Suppressor macrophage (primary cell): ENCODE measurements around the gene ABAT.

Experiments used
- DNase-seq, 4 experiments: peaks; one replicate each; pipeline ENCODE4 v3.0.0-alpha.2; 2020 to 2022

Gene ABAT

DNA sequence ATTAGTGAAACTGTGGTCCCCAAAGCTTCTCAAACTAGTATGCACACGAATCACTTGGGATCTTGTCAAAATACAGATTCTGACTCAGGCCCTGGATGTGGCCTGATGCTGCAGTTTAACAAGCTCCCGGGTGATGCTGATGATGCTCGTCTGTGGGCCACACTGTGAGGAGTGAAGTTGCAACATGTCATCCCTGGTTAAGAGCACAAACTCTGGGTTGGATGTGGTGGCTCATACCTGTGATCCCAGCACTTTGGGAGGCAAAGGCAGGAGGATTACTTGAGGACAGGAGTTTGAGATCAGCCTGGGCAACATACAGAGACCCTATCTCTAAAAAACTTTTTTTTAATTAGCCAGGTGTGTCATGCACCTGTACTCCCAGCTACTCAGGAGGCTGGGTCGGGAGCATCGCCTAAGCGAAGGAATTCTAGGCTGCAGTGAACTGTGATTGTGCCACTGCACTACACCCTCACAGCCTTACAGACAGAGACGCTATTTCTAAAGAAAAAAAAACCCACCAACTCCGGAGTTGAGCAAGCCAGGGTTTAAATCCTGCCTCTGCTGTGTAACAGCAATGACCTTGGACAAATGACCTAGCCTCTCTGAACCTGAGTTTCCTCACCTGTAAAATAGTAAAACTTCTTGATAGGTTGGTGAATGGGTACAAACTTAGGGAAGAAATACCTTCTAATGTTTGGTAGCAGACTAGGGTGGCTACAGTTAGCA lies 24.4 kb upstream of the ABAT start:
- DNase-seq: no peak

GRCh38 chr16:8651958-8652357 lies 22.5 kb upstream of the ABAT start:
- DNase-seq: peak in 1 of 4 experiments; percentile 29

- DNase-seq: peak; percentile 50 to 80 (median 64)
Observed at GRCh38 chr16:8655184-8655717, 19.2 kb upstream of the ABAT start.

DNA sequence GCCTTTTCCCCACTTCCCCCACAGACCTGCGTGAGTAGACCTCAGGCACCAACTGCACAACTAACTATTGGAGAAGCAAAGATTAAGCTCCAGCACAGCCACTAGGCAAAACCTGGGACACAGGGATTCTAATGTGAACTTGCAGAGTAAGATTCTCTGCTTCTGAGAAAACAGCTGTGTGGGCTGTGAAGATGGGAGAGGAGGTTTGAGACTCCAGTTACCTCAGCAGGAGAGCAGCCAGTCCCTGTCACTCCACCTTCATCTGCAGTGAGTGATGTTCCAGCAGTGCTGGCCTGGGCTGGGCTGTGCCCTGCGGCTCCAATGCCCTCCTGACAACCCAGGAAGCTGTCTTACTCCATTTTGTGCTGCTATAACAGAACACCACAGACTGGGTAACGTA lies 18.0 kb upstream of the ABAT start:
- DNase-seq: no peak

DNA sequence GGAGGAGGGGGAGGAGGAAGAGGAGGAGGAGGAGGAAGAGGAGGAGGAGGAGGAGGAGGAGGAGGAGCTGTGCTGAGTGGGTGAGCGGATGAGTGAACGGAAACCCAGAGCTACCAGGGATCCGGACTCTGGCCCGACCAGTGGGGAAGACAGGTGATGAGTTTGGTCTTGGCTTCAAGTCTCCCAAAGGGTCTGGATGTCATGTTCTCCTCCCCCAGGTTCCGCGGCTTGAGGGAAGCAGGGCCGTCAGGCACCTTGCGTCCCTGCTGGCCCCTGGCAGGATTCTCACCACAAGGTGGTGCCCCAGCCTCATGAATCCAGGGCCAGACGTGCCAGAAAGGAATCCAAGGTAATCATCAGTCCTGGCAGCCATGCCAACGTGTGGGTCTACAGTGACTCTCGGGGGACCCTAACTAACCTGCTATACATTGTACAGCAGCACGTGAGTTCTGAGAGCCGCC lies 13.5 kb upstream of the ABAT start:
- DNase-seq: peak; percentile 34 to 69 (median 47)

DNA sequence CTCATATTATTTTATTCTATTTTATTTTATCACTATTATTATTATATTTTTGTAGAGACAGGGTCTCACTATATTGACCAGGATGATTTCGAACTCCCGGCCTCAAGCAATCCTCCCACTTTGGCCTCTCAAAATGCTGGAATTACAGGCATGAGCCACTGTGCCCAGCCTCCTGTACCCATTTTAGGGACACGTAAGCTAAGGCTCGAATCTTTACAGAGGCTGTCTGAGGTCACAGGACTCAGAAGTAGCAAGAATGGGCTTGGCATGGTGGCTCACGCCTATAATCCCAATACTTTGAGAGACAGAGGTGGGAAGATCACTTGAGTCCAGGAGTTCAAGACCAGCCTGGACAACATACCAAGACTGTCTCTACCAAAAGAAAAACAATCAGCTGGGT lies 12.7 kb upstream of the ABAT start:
- DNase-seq: no peak

DNA sequence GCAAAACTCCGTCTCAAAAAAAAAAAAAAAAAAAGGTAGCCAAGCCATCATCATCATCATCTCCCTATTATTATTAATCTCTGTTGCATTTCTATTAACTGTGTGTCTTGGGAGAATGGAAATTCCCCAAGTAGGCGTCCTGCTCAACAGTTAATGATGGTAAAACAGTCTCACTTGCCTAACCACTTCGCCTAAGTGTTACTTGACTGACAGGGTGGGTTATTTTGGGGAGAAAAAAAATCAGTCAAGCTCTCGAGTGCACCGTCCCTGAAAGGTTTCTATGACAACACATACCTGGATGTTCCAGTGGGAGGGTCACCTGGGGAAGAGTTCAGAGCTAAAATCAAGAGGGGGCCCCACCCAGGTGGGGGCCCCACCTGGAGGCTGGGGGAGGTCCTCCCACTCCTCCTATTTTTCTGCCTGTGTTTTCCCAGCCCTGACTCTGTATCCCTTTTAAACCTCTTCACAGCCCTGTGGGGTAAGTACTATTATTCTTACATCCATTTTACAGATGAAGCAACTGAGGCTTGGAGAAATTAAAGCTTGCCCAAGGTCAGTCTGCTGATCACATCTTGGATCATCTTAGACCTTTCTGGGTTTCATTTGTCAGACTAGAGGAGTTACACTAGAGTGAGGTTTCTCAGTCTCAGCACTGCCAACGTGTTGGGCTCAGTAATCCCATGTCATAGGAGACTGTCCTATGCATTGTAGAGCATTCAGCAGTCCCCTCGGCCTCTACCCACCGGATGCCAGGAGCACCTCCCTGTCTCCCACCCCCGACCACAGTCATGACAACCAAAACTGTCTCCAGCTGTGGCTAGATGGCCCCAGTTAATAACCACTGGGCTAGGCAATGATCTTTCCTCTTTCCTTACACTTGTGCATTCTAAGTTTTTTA lies 11.0 kb upstream of the ABAT start:
- no peak for DNase-seq

DNA sequence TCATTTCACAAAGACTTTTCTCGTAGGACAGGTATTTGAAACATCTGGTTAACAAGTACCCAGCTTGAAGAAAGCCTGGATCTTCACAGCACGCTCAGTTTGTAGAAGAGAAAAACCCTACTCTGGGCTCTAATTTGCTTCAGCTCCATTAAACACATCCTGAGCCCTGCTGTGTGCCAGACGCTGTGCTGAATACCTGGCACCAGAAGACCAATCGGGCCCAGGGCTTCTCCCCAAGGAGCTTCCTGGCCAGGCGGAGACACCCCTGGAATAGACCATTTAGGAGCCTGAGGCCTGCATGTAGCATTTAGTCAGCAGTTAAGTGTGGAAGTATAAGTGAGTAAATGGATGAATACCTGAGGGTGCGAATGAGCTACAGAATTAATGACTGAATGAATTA lies 8.9 kb upstream of the ABAT start:
- DNase-seq: no peak

DNA sequence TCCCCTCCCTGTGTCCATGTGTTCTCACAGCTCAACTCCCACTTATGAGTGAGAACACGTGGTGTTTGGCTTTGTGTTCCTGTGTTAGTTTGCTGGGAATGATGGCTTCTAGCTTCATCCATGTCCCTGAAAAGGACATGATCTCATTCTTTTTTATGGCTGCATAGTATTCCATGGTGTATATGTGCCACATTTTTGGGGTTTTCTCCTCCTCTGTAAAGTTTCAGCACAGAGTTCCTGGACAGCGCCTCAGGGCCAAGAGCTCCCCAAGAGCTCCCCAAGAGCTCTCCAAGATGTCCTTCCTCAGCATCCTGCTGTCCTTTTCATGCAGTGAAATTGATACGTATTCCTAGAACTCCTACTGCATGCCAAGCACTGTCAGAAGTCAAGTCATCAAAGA lies 6.9 kb upstream of the ABAT start:
- DNase-seq: no peak

DNA sequence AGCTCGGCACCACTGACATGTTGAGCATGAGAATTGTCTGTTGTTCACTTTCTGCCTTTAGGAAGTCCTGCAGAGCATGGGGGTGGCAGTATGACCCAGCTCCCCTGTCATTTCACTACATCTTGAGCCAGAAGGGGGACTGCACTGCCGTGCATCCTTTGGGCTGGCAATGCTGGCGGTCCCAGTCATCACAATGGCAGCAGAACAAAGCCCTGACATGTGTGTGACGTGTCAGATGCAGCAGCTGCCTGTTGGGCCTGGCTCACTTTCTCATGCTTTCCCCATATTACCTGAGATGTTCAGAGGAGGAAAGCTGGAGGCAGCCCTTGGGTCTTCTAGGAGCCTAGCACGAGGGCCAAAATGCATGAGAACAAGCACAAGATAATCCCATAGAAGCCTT lies 6.3 kb upstream of the ABAT start:
- DNase-seq: no peak

GRCh38 chr16:8669481-8669880 lies 4.9 kb upstream of the ABAT start:
- DNase-seq: no peak

DNA sequence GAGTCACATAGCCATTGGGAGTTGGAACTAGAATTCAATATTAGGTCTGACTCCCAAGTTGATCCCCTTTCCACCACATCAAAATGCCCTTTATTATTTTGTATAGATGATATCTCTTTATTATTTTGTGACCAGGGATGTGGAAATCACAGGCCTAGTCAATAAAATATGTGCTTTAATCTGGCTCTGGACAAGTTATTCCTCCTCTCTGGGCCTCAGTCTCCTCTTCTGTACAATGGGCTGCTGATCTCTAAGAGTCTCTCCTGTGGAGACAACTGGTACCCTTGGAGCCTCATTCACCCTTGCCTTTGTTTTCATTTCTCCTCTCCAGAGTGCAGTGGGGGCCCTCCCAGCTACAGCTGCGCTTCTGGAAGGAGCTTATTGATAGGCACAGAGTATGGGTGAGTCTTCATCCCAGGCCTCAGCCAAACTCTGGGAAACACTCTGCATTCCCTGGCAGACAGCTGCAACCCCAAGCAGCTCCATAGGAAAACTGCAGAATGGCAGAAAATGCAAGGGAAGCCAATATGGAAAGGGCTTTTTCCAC lies 4.3 kb upstream of the ABAT start:
- no peak for DNase-seq

DNA sequence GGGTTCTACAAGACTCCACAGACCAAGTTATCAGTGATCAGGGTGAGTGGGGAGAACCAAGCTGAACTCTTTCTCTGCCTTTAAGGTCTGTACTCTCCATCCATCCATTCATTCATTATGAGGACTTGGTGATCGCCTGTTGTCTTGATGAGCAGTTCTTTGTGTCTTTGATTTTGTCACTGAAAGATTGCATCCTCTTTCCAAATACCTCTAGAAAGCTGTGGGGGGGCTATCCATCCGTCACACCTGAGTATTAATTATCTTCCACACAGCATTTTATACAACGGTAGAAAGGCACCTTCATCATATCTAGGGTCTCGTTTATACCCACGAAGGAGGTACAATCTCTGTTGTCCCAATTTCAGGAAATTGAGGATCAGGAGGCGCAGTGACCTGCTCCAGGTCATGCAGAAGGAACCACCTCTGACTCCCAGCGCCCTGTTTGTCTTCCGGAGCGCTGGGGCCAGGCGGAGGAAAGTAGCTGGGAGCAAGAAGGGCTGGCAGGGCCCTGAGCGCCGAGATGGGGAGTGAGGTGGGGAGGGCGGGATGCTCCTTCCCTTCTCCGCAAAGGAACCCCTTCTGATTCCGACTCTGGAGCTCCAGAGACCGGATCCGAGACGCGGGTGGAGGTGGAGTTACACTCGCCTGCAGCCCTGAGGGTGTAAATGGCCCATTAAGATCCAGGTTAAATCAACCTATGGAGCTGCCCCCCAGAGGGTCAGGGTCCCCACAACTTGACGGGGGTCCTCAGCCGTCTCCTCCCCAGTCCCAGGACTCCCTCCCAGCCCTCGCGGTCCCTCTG lies 605 bp upstream of the ABAT start:
- peak in 2 of 4 experiments; percentile 3 to 4 for DNase-seq

- no peak for DNase-seq
Observed at GRCh38 chr16:8675183-8676159, 1.1 kb downstream of the ABAT start.

GRCh38 chr16:8676160-8676547 lies 1.7 kb downstream of the ABAT start:
- DNase-seq: no peak

DNA sequence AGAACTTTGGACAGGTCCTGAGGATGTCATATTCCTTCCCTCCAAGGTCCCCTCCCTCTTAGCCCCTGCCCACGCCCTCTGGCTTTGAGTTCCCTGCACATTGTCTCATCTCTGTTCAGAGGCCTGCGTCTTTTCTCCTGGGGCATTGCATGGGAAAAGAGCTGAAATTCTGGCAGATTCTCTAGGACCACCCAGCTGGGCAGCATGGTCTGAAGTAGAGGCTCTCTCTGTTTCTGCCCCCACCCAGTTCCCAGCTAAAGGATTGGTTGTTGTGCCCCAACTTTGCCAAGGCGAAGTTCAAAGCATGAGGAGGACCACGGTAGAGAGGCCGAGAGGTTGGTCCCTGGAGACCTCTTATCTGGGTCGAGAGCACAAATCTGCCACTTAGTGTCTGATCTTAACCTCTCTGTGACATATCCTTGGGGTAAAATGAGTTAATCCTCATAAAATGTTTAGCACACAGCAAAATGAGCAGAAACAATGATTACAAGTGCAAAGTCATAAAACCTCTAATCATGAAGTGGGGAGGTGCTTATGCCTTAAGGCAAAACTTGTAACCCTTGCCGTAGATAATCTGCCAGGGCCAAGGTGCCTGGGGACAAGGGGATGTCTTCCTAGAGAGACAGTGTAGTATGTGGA lies 2.4 kb downstream of the ABAT start:
- no peak for DNase-seq

GRCh38 chr16:8677481-8677880 lies 3.1 kb downstream of the ABAT start:
- DNase-seq: no peak

- no peak for DNase-seq
Observed at GRCh38 chr16:8678068-8678927, 3.9 kb downstream of the ABAT start.

DNA sequence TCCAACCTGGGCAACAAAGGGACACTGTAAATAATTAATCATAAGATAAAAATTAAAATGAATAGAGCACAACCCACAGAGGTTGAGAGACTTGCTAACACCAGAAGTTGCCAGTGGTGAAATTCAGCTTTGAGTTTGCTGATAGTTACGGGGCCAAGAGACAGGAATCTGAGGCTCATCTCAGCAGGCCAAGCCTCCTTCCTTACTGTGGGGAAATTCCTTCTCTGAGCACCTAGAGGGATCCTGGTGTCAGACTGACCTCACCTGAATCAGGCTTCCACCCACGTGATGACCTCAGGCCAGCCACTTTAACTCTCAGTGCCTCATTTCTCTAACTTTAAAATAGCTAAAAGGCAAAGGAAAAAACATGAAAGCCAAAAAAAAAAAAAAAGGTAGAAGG lies 4.7 kb downstream of the ABAT start:
- DNase-seq: no peak
